GM23338 (cell line): ENCODE data around the gene PEX10. TPM values are rescaled to one million over a fixed set of nuclear protein-coding genes. Genes with fewer than 3 reads are reported as not detected.

ENCODE experiments used
- ATAC-seq: fragments of 200-7000 bp; cut with Tn5 transposase; 3 replicates; pipeline ENCODE4 v1.9.1; 2020
- DNase-seq: peaks from one replicate; pipeline ENCODE4 v3.0.0-alpha.2; 2015; ENCODE audit warnings: low spot score
- H2AFZ ChIP-seq: fragments of 200-600 bp; sonication (generic); 2 replicates; pipeline ENCODE4 v1.8.0; 2016; ENCODE audit warnings: antibody characterized with exemption, mild to moderate bottlenecking, moderate library complexity
- H3F3A ChIP-seq: fragments of 200-600 bp; sonication (generic); replicated peaks from 2 replicates; pipeline ENCODE4 v1.8.0; 2017; ENCODE audit warnings: antibody characterized with exemption, mixed run types, low read depth
- H3K27ac ChIP-seq: fragments of 200-600 bp; sonication (generic); 2 replicates; pipeline ENCODE4 v1.6.1; 2016; ENCODE audit warnings: low read depth
- H3K27me3 ChIP-seq: fragments of 200-600 bp; sonication (generic); 2 replicates; pipeline ENCODE4 v1.8.0; 2016; ENCODE audit warnings: mild to moderate bottlenecking, mixed run types, moderate library complexity; ENCODE audit not compliant: insufficient read depth
- H3K36me3 ChIP-seq: fragments of 200-600 bp; sonication (generic); 2 replicates; pipeline ENCODE4 v1.8.0; 2016; ENCODE audit warnings: mild to moderate bottlenecking; ENCODE audit not compliant: insufficient read depth
- H3K4me1 ChIP-seq: fragments of 200-600 bp; sonication (generic); 2 replicates; pipeline ENCODE4 v1.8.0; 2016; ENCODE audit warnings: mild to moderate bottlenecking, moderate library complexity; ENCODE audit not compliant: insufficient read depth
- H3K4me2 ChIP-seq: fragments of 200-600 bp; sonication (generic); 2 replicates; pipeline ENCODE4 v1.7.1; 2017; ENCODE audit warnings: mixed run types
- H3K4me3 ChIP-seq: fragments of 200-600 bp; sonication (generic); 2 replicates; pipeline ENCODE4 v1.6.1; 2016; ENCODE audit warnings: mixed run types
- H3K79me2 ChIP-seq: fragments of 200-600 bp; sonication (generic); replicated peaks from 2 replicates; pipeline ENCODE4 v1.8.0; 2017; ENCODE audit warnings: mild to moderate bottlenecking; ENCODE audit not compliant: insufficient read depth
- H3K9me2 ChIP-seq: fragments of 200-600 bp; sonication (generic); 2 replicates; pipeline ENCODE4 v1.8.0; 2017; ENCODE audit not compliant: insufficient read depth
- H4K20me1 ChIP-seq: fragments of 200-600 bp; sonication (generic); replicated peaks from 2 replicates; pipeline ENCODE4 v1.8.0; 2017; ENCODE audit warnings: mild to moderate bottlenecking; ENCODE audit not compliant: insufficient read depth
- H3K27ac Mint-ChIP-seq: 2 replicates; pipeline ENCODE4 v1.8.0; 2020; ENCODE audit warnings: inconsistent platforms, mild to moderate bottlenecking, moderate library complexity, mixed read lengths
- H3K27me3 Mint-ChIP-seq: 3 replicates; pipeline ENCODE4 v1.8.0; 2022; ENCODE audit warnings: low read depth, mild to moderate bottlenecking, moderate library complexity, mixed read lengths, inconsistent platforms; ENCODE audit not compliant: insufficient read depth, poor library complexity
- H3K36me3 Mint-ChIP-seq: 3 replicates; pipeline ENCODE4 v1.8.0; 2021; ENCODE audit warnings: low read depth, mild to moderate bottlenecking, inconsistent platforms, moderate library complexity, mixed read lengths
- H3K4me1 Mint-ChIP-seq: 3 replicates; pipeline ENCODE4 v1.8.0; 2020; ENCODE audit warnings: mild to moderate bottlenecking, inconsistent platforms, mixed read lengths
- H3K4me3 Mint-ChIP-seq: 3 replicates; pipeline ENCODE4 v1.8.0; 2021; ENCODE audit warnings: moderate library complexity, mild to moderate bottlenecking, inconsistent platforms, mixed read lengths
- H3K9me3 Mint-ChIP-seq: 3 replicates; pipeline ENCODE4 v1.8.0; 2020; ENCODE audit warnings: moderate library complexity, mild to moderate bottlenecking, inconsistent platforms, mixed read lengths
- CREB1 ChIP-seq: fragments of 250-450 bp; sonication (Bioruptor Pico); IDR thresholded peaks from 2 replicates; pipeline ENCODE4 v1.5.0; 2020; ENCODE audit warnings: low read depth, mild to moderate bottlenecking, moderate library complexity
- CTCF ChIP-seq, 2 experiments: fragments of 200-600 bp in 1 of 2; sonication (generic) in 1 of 2; conservative IDR thresholded peaks; 2 replicates each; pipeline versions ENCODE4 v1.5.1 to v1.6.1; 2016 to 2017; ENCODE audit warnings: antibody characterized with exemption in 2 of 2, low read depth in 2 of 2, mild to moderate bottlenecking in 2 of 2, moderate library complexity in 1 of 2
- ETS1 ChIP-seq: IDR thresholded peaks from 2 replicates; pipeline ENCODE4 v1.6.1; 2016; ENCODE audit warnings: antibody characterized with exemption
- EZH2 ChIP-seq: fragments of 200-600 bp; sonication (generic); IDR thresholded peaks from one replicate; pipeline ENCODE4 v1.8.0; 2017; ENCODE audit warnings: antibody characterized with exemption, mild to moderate bottlenecking, low read depth; ENCODE audit not compliant: unreplicated experiment
- EZH2phosphoT487 ChIP-seq: fragments of 200-600 bp; sonication (generic); IDR thresholded peaks from one replicate; pipeline ENCODE4 v1.8.1; 2018; ENCODE audit warnings: antibody characterized with exemption; ENCODE audit not compliant: unreplicated experiment
- JUNB ChIP-seq: IDR thresholded peaks from one replicate; pipeline ENCODE4 v1.6.1; 2016; ENCODE audit warnings: antibody characterized with exemption; ENCODE audit not compliant: unreplicated experiment
- NANOG ChIP-seq: IDR thresholded peaks from 2 replicates; pipeline ENCODE4 v1.6.1; 2016; ENCODE audit warnings: antibody characterized with exemption, borderline replicate concordance
- POLR2AphosphoS5 ChIP-seq: IDR thresholded peaks from 2 replicates; pipeline ENCODE4 v1.6.1; 2016; ENCODE audit warnings: antibody characterized with exemption, low read depth
- REST ChIP-seq: IDR thresholded peaks from one replicate; pipeline ENCODE4 v1.6.1; 2018; ENCODE audit warnings: antibody characterized with exemption; ENCODE audit not compliant: unreplicated experiment
- STAT1 ChIP-seq: IDR thresholded peaks from one replicate; pipeline ENCODE4 v1.6.1; 2016; ENCODE audit warnings: antibody characterized with exemption; ENCODE audit not compliant: unreplicated experiment
- ZNF114 ChIP-seq: fragments of 250-450 bp; sonication (Bioruptor Pico); IDR thresholded peaks from 2 replicates; pipeline ENCODE4 v1.5.0; 2020; ENCODE audit warnings: mild to moderate bottlenecking, moderate library complexity
- ZNF331 ChIP-seq: fragments of 250-450 bp; sonication (Bioruptor Pico); IDR thresholded peaks from 2 replicates; pipeline ENCODE4 v1.5.0; 2020; ENCODE audit warnings: low read depth, mild to moderate bottlenecking, moderate library complexity
- ZNF462 ChIP-seq: fragments of 250-450 bp; sonication (Bioruptor Pico); IDR thresholded peaks from 2 replicates; pipeline ENCODE4 v1.5.0; 2020; ENCODE audit warnings: mild to moderate bottlenecking, moderate library complexity
- polyA plus RNA-seq: library from polyadenylated mRNA; unstranded; fragments of >200 nt; fragmentation: Nextera tagmentation; extraction: Ambion mirVana; gene quantifications from 2 replicates; pipeline ENCODE4 v1.2.1, GENCODE V29; 2016
- total RNA-seq: library from RNA; depleted of rRNA; stranded (reverse); fragments of >200 nt; shearing (Covaris generic); gene quantifications from 2 replicates; pipeline ENCODE4 v1.2.3, GENCODE V29; 2014

PEX10 gene
- total and polyA plus RNA-seq, 2 experiments from 2014 or later: 15.0 to 53.9 TPM

GRCh38 chr1:2394220-2394619 lies 18.1 kb downstream of the PEX10 start (continued):
- TF ChIP-seq ZNF462: no peak
- TF ChIP-seq EZH2: no peak
- TF ChIP-seq ZNF114: no peak
- TF ChIP-seq JUNB: no peak
- TF ChIP-seq STAT1: no peak
- no peak for TF ChIP-seq ZNF331 (CRISPR knock-in tag)
- no peak for TF ChIP-seq POLR2AphosphoS5
- no peak for TF ChIP-seq EZH2phosphoT487
- TF ChIP-seq NANOG: no peak
- TF ChIP-seq CREB1 (CRISPR knock-in tag): no peak

GRCh38 chr1:2393471-2393877 lies 18.9 kb downstream of the PEX10 start:
- Mint-ChIP-seq H3K36me3 (peaks cover 28% of the 10 kb centered on the region), H3K9me3 (no peaks in the 10 kb centered on the region)
- H3K79me2 ChIP-seq: peaks cover 46% of the 10 kb centered on the region
- no peak for TF ChIP-seq CREB1 (CRISPR knock-in tag)
- no peak for TF ChIP-seq ZNF114
- TF ChIP-seq STAT1: no peak
- TF ChIP-seq ETS1: no peak
- no peak for TF ChIP-seq NANOG
- no peak for TF ChIP-seq EZH2phosphoT487
- no peak for TF ChIP-seq POLR2AphosphoS5
- no peak for TF ChIP-seq REST
- TF ChIP-seq JUNB: no peak
- no peak for TF ChIP-seq CTCF (conservative IDR thresholded peaks at IDR 0.05; ENCODE audit: low read depth in 2 of 2)

More at GRCh38 chr1:2393471-2393877, 18.9 kb downstream of the PEX10 start:
- H3F3A ChIP-seq: peaks cover 6% of the 10 kb centered on the region; the same call in 1 of the 2 replicates
- DNase-seq (no peak), ATAC-seq (no peak)
- H3K9me2 ChIP-seq: no peaks in the 10 kb centered on the region
- H3K27ac ChIP-seq: no peak overlapping the region
- Mint-ChIP-seq H3K27ac (no peak overlapping the region), H3K27me3 (peaks cover 6% of the 10 kb centered on the region), H3K4me1 (peaks cover 17% of the 10 kb centered on the region), H3K4me3 (peak overlapping the region; percentile 90)
- H4K20me1 ChIP-seq: peaks cover 15% of the 10 kb centered on the region
- no peaks in the 10 kb centered on the region; the same call in 1 of the 2 replicates for H3K36me3 ChIP-seq
- no peak overlapping the region for H3K4me2 ChIP-seq
- H3K4me3 ChIP-seq: no peak overlapping the region
- H3K4me1 ChIP-seq: no peaks in the 10 kb centered on the region; the same call in 1 of the 2 replicates
- no peak overlapping the region for H2AFZ ChIP-seq
- no peaks in the 10 kb centered on the region for H3K27me3 ChIP-seq
